CD4-positive, CD25-positive, alpha-beta regulatory T cell (primary cell): Measurements from ENCODE around the gene LRMDA. TPM values are rescaled to one million over a fixed set of nuclear protein-coding genes. Genes with fewer than 3 reads are reported as not detected.

ENCODE experiments used
- ATAC-seq, 2 donors: fragments of 150-1000 bp; cut with Tn5 transposase; one replicate each; pipeline ENCODE4 v1.10.0; 2021; ENCODE audit warnings: low read depth in 2 of 2, moderate number of reproducible peaks in 2 of 2, moderate library complexity in 1 of 2
- DNase-seq, 3 donors: peaks; one replicate each; pipeline versions ENCODE4 v3.0.0 to v3.0.0-alpha.2; 2012 to 2022; ENCODE audit warnings: mixed read lengths in 1 of 3
- H3K27ac ChIP-seq: one replicate; pipeline ENCODE4 v1.7.0; 2013; ENCODE audit warnings: mild to moderate bottlenecking, low read length; ENCODE audit not compliant: insufficient read depth, poor library complexity, severe bottlenecking
- H3K27me3 ChIP-seq: one replicate; pipeline ENCODE4 v1.7.0; 2013; ENCODE audit warnings: low read length; ENCODE audit not compliant: control insufficient read depth, insufficient read depth
- H3K36me3 ChIP-seq: one replicate; pipeline ENCODE4 v1.7.0; 2013; ENCODE audit warnings: mild to moderate bottlenecking, low read length, moderate library complexity; ENCODE audit not compliant: control insufficient read depth, insufficient read depth
- H3K4me1 ChIP-seq: 2 replicates; pipeline ENCODE4 v1.7.0; 2013; ENCODE audit warnings: mild to moderate bottlenecking, low read length; ENCODE audit not compliant: insufficient read depth, control insufficient read depth, poor library complexity, severe bottlenecking
- H3K4me3 ChIP-seq: one replicate; pipeline ENCODE4 v1.7.0; 2013; ENCODE audit warnings: low read depth, mild to moderate bottlenecking, low read length, moderate library complexity
- H3K9me3 ChIP-seq, 2 experiments: 1 replicate in 1 of 2; 2 replicates in 1 of 2; pipeline ENCODE4 v1.7.0; 2013; ENCODE audit warnings: low read length in 2 of 2, mild to moderate bottlenecking in 1 of 2, moderate library complexity in 1 of 2; ENCODE audit not compliant: control insufficient read depth in 2 of 2
- H3K27ac Mint-ChIP-seq, 3 donors: one replicate each; pipeline ENCODE4 v1.8.0; 2020 to 2022; ENCODE audit warnings: mild to moderate bottlenecking in 3 of 3, mixed read lengths in 3 of 3, moderate library complexity in 2 of 3
- H3K27me3 Mint-ChIP-seq: one replicate; pipeline ENCODE4 v1.8.0; 2022; ENCODE audit warnings: mild to moderate bottlenecking, mixed read lengths
- H3K36me3 Mint-ChIP-seq: one replicate; pipeline ENCODE4 v1.8.0; 2020; ENCODE audit warnings: mixed read lengths
- H3K4me1 Mint-ChIP-seq, 4 donors: one replicate each; pipeline ENCODE4 v1.8.0; 2020 to 2022; ENCODE audit warnings: mixed read lengths in 4 of 4, mild to moderate bottlenecking in 1 of 4
- H3K4me3 Mint-ChIP-seq, 4 donors: one replicate each; pipeline ENCODE4 v1.8.0; 2020 to 2022; ENCODE audit warnings: mild to moderate bottlenecking in 4 of 4, mixed read lengths in 4 of 4, moderate library complexity in 3 of 4
- H3K9me3 Mint-ChIP-seq, 7 donors: one replicate each; pipeline ENCODE4 v1.8.0; 2020 to 2022; ENCODE audit warnings: mixed read lengths in 7 of 7, mild to moderate bottlenecking in 3 of 7, moderate library complexity in 2 of 7
- polyA plus RNA-seq, 4 donors: library from polyadenylated mRNA; unstranded; fragments of 300-500 nt; fragmentation: Illumina TruSeq; gene quantifications; one replicate each; pipeline ENCODE4 v1.2.3, GENCODE V29; 2021
- total RNA-seq: library from RNA; stranded (reverse); gene quantifications from one replicate; pipeline ENCODE4 v1.2.3, GENCODE V29; 2022

Gene LRMDA
- total and polyA plus RNA-seq, 5 donors from 2014 or later: 0.10 TPM; not detected in 4

DNA sequence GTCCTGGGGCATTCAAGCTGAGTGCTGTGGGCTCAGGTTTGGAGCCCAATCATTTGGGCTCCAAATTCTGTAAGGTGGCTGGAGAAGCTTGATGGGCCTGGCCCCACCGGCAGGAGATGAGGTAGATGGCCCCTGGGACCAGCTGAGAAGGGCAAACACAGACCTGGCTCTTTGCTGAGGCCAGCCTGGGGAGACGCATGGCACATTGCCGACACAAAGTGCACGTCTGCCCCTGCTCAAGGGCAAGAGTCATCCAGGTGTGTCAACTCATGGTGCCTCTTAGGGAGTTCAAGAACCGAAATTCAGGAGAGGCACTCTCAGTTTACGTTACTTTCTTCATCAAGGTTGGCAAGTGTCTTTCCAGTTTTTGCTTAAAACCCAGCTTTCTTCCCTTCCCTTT is 227.5 kb downstream of the LRMDA start:
- Mint-ChIP-seq H3K36me3 (no peaks in the 10 kb centered on the region), H3K27ac (no peak overlapping the region), H3K4me1 (no peaks in the 10 kb centered on the region), H3K9me3 (peaks cover 0 to 3% (median 0%) of the 10 kb centered on the region in 7 donors), H3K4me3 (no peak overlapping the region), H3K27me3 (peaks cover 12% of the 10 kb centered on the region)
- H3K9me3 ChIP-seq: no peaks in the 10 kb centered on the region
- ATAC-seq (no peak), DNase-seq (no peak)
- no peak overlapping the region for H3K27ac ChIP-seq
- no peaks in the 10 kb centered on the region for H3K27me3 ChIP-seq
- H3K36me3 ChIP-seq: no peaks in the 10 kb centered on the region
- no peak overlapping the region for H3K4me3 ChIP-seq
- no peaks in the 10 kb centered on the region for H3K4me1 ChIP-seq

DNA sequence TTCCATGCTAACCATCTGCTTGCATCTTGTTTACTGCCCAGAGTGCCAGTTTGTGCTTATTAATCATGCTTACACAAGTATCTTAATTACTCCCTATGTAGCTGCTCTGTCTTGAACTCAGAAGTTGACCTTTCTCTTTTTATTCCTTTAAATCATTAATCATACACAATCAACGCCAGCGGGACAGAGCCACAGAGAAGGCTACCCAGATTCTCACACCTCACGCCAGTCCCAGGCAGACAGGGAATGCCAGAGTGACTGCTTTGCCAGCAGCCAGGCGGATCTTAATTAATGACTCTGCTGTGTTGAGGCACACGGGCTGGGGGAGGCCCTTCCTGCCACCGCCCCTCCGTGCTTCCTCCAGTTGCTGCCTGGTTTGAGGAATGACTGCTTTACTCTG is 229.4 kb downstream of the LRMDA start:
- H3K4me1 Mint-ChIP-seq: no peaks in the 10 kb centered on the region
- no peaks in the 10 kb centered on the region for H3K36me3 Mint-ChIP-seq
- H3K4me3 ChIP-seq: no peak overlapping the region
- H3K9me3 Mint-ChIP-seq: peaks cover 0 to 3% (median 0%) of the 10 kb centered on the region in 7 donors
- H3K4me1 ChIP-seq: no peaks in the 10 kb centered on the region
- DNase-seq (no peak), ATAC-seq (no peak)
- H3K27ac Mint-ChIP-seq: no peak overlapping the region
- H3K27ac ChIP-seq: no peak overlapping the region
- no peaks in the 10 kb centered on the region for H3K9me3 ChIP-seq
- H3K27me3 Mint-ChIP-seq: peaks cover 12% of the 10 kb centered on the region
- no peak overlapping the region for H3K4me3 Mint-ChIP-seq
- H3K36me3 ChIP-seq: no peaks in the 10 kb centered on the region
- H3K27me3 ChIP-seq: no peaks in the 10 kb centered on the region

DNA sequence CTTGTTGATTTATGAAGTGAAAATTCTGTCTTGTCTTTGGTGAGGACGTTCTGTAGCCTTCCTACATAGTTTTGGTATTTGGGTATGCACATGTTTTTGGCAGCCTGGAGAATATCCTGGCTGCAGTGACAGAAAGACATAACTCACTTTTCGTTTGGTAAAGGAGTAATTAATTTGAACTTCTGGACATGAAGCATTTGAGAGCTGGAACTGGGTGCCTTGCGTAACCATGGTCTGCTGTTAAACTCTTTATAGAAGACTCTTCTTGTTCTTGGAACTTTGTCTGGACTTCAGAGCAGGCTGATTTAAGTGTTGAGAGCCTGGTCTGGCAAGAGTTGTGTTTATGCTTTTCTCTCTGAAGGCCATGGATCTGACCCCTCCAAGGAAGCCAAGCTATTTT is 231.3 kb downstream of the LRMDA start:
- H3K36me3 ChIP-seq: no peaks in the 10 kb centered on the region
- H3K9me3 Mint-ChIP-seq: peaks cover 0 to 3% (median 0%) of the 10 kb centered on the region in 7 donors
- no peak overlapping the region for H3K4me3 Mint-ChIP-seq
- no peak overlapping the region for H3K27ac ChIP-seq
- no peaks in the 10 kb centered on the region for H3K4me1 Mint-ChIP-seq
- DNase-seq: no peak
- no peaks in the 10 kb centered on the region for H3K36me3 Mint-ChIP-seq
- H3K27me3 Mint-ChIP-seq: peaks cover 6% of the 10 kb centered on the region
- no peak overlapping the region for H3K27ac Mint-ChIP-seq
- H3K4me1 ChIP-seq: no peaks in the 10 kb centered on the region
- no peak for ATAC-seq
- H3K4me3 ChIP-seq: no peak overlapping the region
- H3K9me3 ChIP-seq: no peaks in the 10 kb centered on the region
- H3K27me3 ChIP-seq: no peaks in the 10 kb centered on the region

DNA sequence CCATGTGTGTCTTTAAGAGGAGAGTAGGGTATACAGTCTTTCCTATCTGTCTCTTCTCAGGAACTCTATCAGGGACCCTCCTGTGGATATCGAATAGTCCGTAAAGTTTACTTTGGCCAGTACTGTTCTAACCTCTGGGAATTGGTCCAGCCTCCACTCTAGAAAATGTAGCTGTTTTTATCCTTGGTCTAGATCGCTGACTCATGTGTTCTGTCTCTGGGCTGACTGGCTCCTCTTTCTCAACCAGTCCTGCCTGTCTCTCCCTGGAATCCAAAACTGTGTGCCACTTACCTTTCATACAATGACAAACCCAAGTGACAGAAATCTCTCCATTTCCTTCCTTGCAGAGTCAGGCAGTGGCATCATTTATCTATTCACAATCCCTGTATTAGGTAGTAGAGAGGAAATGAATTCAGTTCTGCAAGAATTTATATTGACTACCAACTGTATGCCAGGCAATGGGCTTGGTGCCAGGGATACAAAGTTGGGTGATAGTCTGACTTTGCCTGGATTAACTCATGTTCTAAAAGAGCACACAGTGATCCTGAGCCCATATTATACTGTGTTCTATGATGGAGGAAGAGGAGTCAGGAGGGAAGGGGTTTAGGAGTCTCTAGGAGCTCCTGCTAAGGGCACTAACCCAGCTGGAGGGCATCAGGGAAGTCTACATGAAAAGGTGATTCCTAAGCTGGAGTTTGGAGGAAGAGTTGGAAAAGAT is 232.7 kb downstream of the LRMDA start:
- Histone ChIP-seq H3K27me3 (no peaks in the 10 kb centered on the region), H3K4me3 (no peak overlapping the region), H3K27ac (no peak overlapping the region), H3K36me3 (no peaks in the 10 kb centered on the region), H3K9me3 (no peaks in the 10 kb centered on the region), H3K4me1 (no peaks in the 10 kb centered on the region)
- Mint-ChIP-seq H3K4me3 (no peak overlapping the region), H3K4me1 (no peaks in the 10 kb centered on the region), H3K27ac (no peak overlapping the region), H3K36me3 (no peaks in the 10 kb centered on the region), H3K9me3 (peaks cover 0 to 3% (median 0%) of the 10 kb centered on the region in 7 donors), H3K27me3 (no peaks in the 10 kb centered on the region)
- ATAC-seq: no peak
- no peak for DNase-seq

DNA sequence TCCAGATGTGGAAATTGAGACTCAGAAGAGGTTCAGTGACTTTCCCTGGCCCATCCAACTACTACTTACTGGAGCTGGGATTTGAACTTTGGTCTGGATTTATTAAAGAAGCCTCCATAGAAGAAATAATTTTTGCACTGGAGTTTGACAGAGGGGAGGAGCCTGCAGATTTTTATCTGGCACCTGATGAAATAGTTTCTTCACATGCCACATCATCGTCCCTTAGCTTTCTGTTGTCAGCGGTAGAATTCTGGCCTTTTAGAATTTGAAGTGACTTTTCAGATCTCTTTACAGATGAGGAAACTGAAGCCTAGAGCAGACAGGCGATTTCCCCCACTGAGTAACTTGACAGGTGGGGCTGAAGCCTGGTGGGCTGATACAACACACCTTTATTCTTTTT is 233.5 kb downstream of the LRMDA start:
- H3K4me3 ChIP-seq: no peak overlapping the region

DNA sequence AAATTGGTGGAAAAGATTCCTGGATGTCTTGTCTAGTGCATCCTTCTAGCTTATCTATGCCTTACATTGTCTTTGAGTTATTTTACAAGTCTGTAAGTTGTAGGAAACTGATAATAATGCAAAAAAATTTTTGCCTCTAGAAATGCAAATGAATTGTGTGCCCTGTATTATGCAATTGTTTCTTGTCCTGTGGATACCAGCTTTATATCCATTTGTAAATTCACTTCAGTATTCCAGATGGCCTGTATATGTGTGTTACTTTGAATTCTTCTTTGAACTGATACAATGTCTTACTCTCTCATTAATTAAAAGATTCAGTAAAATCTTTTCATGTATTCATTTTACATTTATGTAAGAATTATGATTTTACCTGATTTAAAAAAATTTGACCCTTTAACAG is 234.3 kb downstream of the LRMDA start:
- no peaks in the 10 kb centered on the region for H3K36me3 Mint-ChIP-seq
- no peak overlapping the region for H3K4me3 ChIP-seq
- H3K4me1 ChIP-seq: no peaks in the 10 kb centered on the region
- ATAC-seq: no peak
- no peak overlapping the region for H3K27ac ChIP-seq
- DNase-seq: no peak
- H3K9me3 ChIP-seq: no peaks in the 10 kb centered on the region
- no peaks in the 10 kb centered on the region for H3K27me3 Mint-ChIP-seq
- no peaks in the 10 kb centered on the region for H3K4me1 Mint-ChIP-seq
- no peaks in the 10 kb centered on the region for H3K36me3 ChIP-seq
- H3K4me3 Mint-ChIP-seq: no peak overlapping the region
- H3K27ac Mint-ChIP-seq: no peak overlapping the region
- no peaks in the 10 kb centered on the region for H3K9me3 Mint-ChIP-seq
- no peaks in the 10 kb centered on the region for H3K27me3 ChIP-seq

More for the DNA sequence above, 233.5 kb downstream of the LRMDA start:
- no peaks in the 10 kb centered on the region for H3K36me3 Mint-ChIP-seq
- no peak overlapping the region for H3K27ac Mint-ChIP-seq
- no peaks in the 10 kb centered on the region for H3K9me3 ChIP-seq
- H3K27me3 Mint-ChIP-seq: no peaks in the 10 kb centered on the region
- H3K27ac ChIP-seq: no peak overlapping the region
- H3K4me1 Mint-ChIP-seq: no peaks in the 10 kb centered on the region
- no peaks in the 10 kb centered on the region for H3K27me3 ChIP-seq
- no peaks in the 10 kb centered on the region for H3K4me1 ChIP-seq
- ATAC-seq (no peak), DNase-seq (no peak)
- no peaks in the 10 kb centered on the region for H3K9me3 Mint-ChIP-seq
- no peak overlapping the region for H3K4me3 Mint-ChIP-seq
- H3K36me3 ChIP-seq: no peaks in the 10 kb centered on the region

DNA sequence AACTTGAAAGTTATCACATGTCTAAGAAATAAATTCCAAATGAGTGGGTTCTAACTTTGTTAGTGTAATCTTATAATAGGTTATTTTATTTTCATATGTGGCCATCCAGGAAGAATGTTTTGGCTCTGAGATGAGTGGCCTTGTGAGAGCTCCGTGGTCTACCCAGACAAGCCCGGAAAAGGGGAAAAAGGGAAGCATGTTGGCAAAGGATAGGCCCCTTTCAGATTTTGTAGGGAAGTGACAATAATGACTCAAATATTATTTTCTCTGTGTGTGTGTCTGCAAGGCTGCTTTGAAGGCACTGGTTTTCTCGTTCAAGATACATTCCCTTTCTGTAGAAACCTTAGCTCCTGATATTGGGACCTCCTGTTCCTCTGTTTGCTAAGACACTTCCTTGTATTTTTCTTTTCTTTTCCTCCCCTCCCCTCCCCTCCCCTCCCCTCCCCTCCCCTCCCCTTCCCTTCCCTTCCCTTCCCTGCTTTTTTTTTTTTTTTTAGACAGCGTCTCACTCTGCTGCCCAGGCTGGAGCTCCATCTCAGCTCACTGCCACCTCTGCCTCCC is 240.8 kb downstream of the LRMDA start:
- Mint-ChIP-seq H3K27ac (no peak overlapping the region), H3K4me3 (no peak overlapping the region), H3K36me3 (no peaks in the 10 kb centered on the region), H3K9me3 (peaks cover 0 to 3% (median 0%) of the 10 kb centered on the region in 7 donors), H3K27me3 (no peaks in the 10 kb centered on the region), H3K4me1 (no peaks in the 10 kb centered on the region)
- DNase-seq (no peak), ATAC-seq (no peak)
- Histone ChIP-seq H3K9me3 (no peaks in the 10 kb centered on the region), H3K27me3 (no peaks in the 10 kb centered on the region), H3K36me3 (no peaks in the 10 kb centered on the region), H3K4me3 (no peak overlapping the region), H3K4me1 (no peaks in the 10 kb centered on the region), H3K27ac (no peak overlapping the region)

DNA sequence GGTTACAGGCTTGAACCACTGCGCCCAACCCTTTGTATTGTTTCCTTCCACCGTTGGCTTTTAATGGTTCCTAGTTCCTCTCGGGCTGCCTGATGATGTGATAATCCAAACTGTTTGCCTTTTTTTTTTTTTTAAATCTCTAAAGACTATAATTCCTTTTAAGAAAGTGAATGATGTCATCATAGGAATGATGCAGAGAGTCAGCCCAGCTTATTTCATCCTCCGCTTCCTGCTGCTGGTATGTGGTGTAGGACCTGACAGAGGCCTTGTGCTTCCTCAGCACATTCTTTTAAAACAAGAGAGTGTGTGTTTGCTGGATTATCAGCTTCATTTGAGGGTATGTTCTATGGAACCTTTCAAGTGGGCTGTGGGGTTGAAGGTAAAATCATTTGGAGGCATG is 241.4 kb downstream of the LRMDA start:
- ATAC-seq: no peak
- H3K4me1 Mint-ChIP-seq: no peaks in the 10 kb centered on the region
- Histone ChIP-seq H3K9me3 (no peaks in the 10 kb centered on the region), H3K4me3 (no peak overlapping the region), H3K36me3 (no peaks in the 10 kb centered on the region), H3K27me3 (no peaks in the 10 kb centered on the region), H3K4me1 (no peaks in the 10 kb centered on the region), H3K27ac (no peak overlapping the region)
- no peak for DNase-seq
- H3K27me3 Mint-ChIP-seq: no peaks in the 10 kb centered on the region
- H3K27ac Mint-ChIP-seq: no peak overlapping the region
- peaks cover 0 to 3% (median 0%) of the 10 kb centered on the region in 7 donors for H3K9me3 Mint-ChIP-seq
- H3K36me3 Mint-ChIP-seq: no peaks in the 10 kb centered on the region
- H3K4me3 Mint-ChIP-seq: no peak overlapping the region
